Body of pancreas (tissue), 4 donors: Measurements from ENCODE around the gene DHX38. TPM values are rescaled to one million over a fixed set of nuclear protein-coding genes. Genes with fewer than 3 reads are reported as not detected.

Experiments used
- ATAC-seq: fragments of 150-250 bp; one replicate; pipeline ENCODE4 v1.9.1; 2016
- DNase-seq, 4 donors: peaks; one replicate each; pipeline ENCODE4 v3.0.0-alpha.2; 2019
- H3K27ac ChIP-seq, 4 donors: fragments of 200-600 bp; sonication (generic); 1 replicate in 3 of 4; 2 replicates in 1 of 4; pipeline versions ENCODE4 v1.5.1 to v1.6.1; 2016 to 2019; ENCODE audit warnings: mild to moderate bottlenecking in 1 of 4, mixed read lengths in 1 of 4, moderate library complexity in 1 of 4
- H3K27me3 ChIP-seq, 2 donors: fragments of 200-600 bp; sonication (generic); one replicate each; pipeline ENCODE4 v1.6.0; 2016; ENCODE audit warnings: mild to moderate bottlenecking in 1 of 2
- H3K36me3 ChIP-seq, 2 donors: fragments of 200-600 bp; sonication (generic); replicated peaks in 1 of 2; 2 replicates each; pipeline ENCODE4 v1.5.1; 2016; ENCODE audit warnings: low read depth in 2 of 2; ENCODE audit not compliant: insufficient read depth in 1 of 2
- H3K4me1 ChIP-seq: fragments of 200-600 bp; sonication (generic); one replicate; pipeline ENCODE4 v1.6.0; 2016
- H3K4me3 ChIP-seq, 2 donors: fragments of 200-600 bp; sonication (generic); 1 replicate in 1 of 2; 2 replicates in 1 of 2; pipeline ENCODE4 v1.5.1; 2016 to 2019
- H3K9me3 ChIP-seq, 3 donors: fragments of 200-600 bp; sonication (generic); 1 replicate in 2 of 3; 2 replicates in 1 of 3; pipeline ENCODE4 v1.5.1; 2016
- CTCF ChIP-seq, 7 experiments: fragments of 450-650 bp in 4 of 7; fragments of 200-600 bp in 3 of 7; sonication (generic) in 3 of 7; IDR thresholded peaks; one replicate each; pipeline ENCODE4 v1.5.1; 2016 to 2019; ENCODE audit warnings: antibody characterized with exemption in 7 of 7
- POLR2A ChIP-seq, 3 donors: fragments of 450-650 bp; IDR thresholded peaks; one replicate each; pipeline ENCODE4 v1.6.1; 2016; ENCODE audit warnings: antibody characterized with exemption in 3 of 3, mild to moderate bottlenecking in 2 of 3
- WGBS, 2 donors: methylation state at CpG; one replicate each; pipeline ENCODE4 v1.1.5; 2017; 5-methylcytosine and 5-hydroxymethylcytosine counted together
- intact Hi-C: fragments of 100-400 bp; cut with DNase I; formaldehyde crosslinking; loops from one replicate; pipeline ENCODE4 v1.15.1; 2023
- total RNA-seq, 2 donors: library from RNA; depleted of rRNA; stranded (reverse); fragments of >200 nt; gene quantifications; one replicate each; pipeline ENCODE4 v1.1.0, GENCODE V29; 2016

DHX38 gene
- total RNA-seq, 2 donors from 2014 or later: 28.3 to 40.5 TPM

- peak; percentile 38 to 80 (median 77) for TF ChIP-seq CTCF (IDR thresholded peaks at IDR 0.05)
- TF ChIP-seq POLR2A (IDR thresholded peaks at IDR 0.05): no peak
- Histone ChIP-seq H3K4me1 (peaks cover 16% of the 10 kb centered on the region), H3K36me3 (no peaks in the 10 kb centered on the region), H3K4me3 (no peak overlapping the region), H3K9me3 (no peaks in the 10 kb centered on the region), H3K27ac (peak overlapping the region in 2 of 4 donors; percentile 41 to 57), H3K27me3 (no peaks in the 10 kb centered on the region)
- ATAC-seq: peak; percentile 79
- 32 to 34% methylated on average over 10 to 13 of the region's 13 CpGs for WGBS, 2 donors
- peak; percentile 72 to 78 (median 76) for DNase-seq
- intact Hi-C loops: loop anchor here (10.0 kb wide), 1 partner anchor 350 kb away; no protein-coding TSS in a partner anchor
These were observed 31.4 kb downstream of the DHX38 start for GRCh38 chr16:72124761-72125634.

DNA sequence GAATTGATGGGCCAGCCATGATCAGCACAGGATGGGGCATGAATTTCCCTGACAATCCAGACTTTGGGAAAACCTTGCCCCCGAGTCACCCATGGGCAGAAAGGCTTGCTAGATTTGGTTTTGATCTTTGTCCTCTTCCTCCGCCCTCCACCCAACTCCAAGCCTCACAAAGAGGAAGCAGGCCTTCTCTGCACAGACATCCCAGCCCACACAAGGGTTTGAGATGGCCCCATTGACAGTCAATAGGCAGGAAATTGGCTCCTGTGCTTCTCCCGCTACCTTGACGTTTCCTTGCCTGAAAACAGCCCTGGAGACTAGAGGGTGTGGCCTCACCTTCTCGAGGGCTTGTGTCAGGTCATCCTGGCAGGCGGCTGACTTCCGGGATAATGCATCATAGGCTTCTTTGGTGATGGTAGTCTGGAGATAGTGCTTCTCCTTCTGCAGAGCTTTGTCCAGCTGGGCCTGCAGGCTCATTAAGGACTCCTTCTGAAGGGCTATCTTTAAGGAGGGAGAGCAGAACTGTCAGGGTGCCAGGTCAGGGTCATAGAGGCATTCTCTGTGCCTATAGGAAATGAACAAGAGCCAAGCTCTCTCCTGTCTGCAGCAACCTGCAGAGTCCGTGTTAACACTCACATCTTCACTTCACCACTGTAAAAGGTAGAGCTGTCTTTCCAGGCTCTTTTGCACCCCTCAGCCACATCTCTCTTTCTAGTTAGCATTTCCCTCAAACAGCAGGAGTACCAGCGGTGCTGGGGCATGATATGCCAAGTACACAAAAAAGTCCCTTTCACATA is 32.2 kb downstream of the DHX38 start:
- TF ChIP-seq CTCF (IDR thresholded peaks at IDR 0.05) (no peak), POLR2A (IDR thresholded peaks at IDR 0.05) (no peak)
- DNase-seq (no peak), ATAC-seq (no peak)
- Histone ChIP-seq H3K36me3 (no peaks in the 10 kb centered on the region), H3K4me1 (peaks cover 16% of the 10 kb centered on the region), H3K4me3 (no peak overlapping the region), H3K27me3 (no peaks in the 10 kb centered on the region), H3K9me3 (no peaks in the 10 kb centered on the region), H3K27ac (peak overlapping the region in 2 of 4 donors; percentile 41 to 57)
- intact Hi-C loops: loop anchor here (10.0 kb wide), 1 partner anchor 349 kb away; no protein-coding TSS in a partner anchor
- WGBS, 2 donors: 57 to 58% methylated on average over 9 of the region's 9 CpGs

- no peaks in the 10 kb centered on the region for H3K36me3 ChIP-seq
- no peaks in the 10 kb centered on the region for H3K27me3 ChIP-seq
- H3K4me3 ChIP-seq: no peak overlapping the region
- peak overlapping the region in 2 of 4 donors; percentile 41 to 57 for H3K27ac ChIP-seq
- ATAC-seq (peak; percentile 68), DNase-seq (peak in 1 of 4 donors; percentile 40)
- H3K4me1 ChIP-seq: peaks cover 16% of the 10 kb centered on the region
- intact Hi-C loops: loop anchor here (10.0 kb wide), 1 partner anchor 348 kb away; no protein-coding TSS in a partner anchor
- TF ChIP-seq POLR2A (IDR thresholded peaks at IDR 0.05) (no peak), CTCF (IDR thresholded peaks at IDR 0.05) (no peak)
- WGBS, 2 donors: 17 to 19% methylated on average over 2 of the region's 2 CpGs
- no peaks in the 10 kb centered on the region for H3K9me3 ChIP-seq
These were observed 32.8 kb downstream of the DHX38 start for GRCh38 chr16:72126429-72126765.

GRCh38 chr16:72128701-72129100 is 35.1 kb downstream of the DHX38 start:
- no peak for DNase-seq
- Histone ChIP-seq H3K4me3 (no peak overlapping the region), H3K27ac (no peak overlapping the region), H3K4me1 (peaks cover 16% of the 10 kb centered on the region), H3K27me3 (no peaks in the 10 kb centered on the region), H3K36me3 (no peaks in the 10 kb centered on the region), H3K9me3 (no peaks in the 10 kb centered on the region)
- WGBS, 2 donors: 79 to 81% methylated on average over 9 of the region's 9 CpGs
- intact Hi-C loops: loop anchor here (10.0 kb wide), 1 partner anchor 346 kb away; no protein-coding TSS in a partner anchor
- TF ChIP-seq CTCF (IDR thresholded peaks at IDR 0.05) (no peak), POLR2A (IDR thresholded peaks at IDR 0.05) (no peak)
- ATAC-seq: no peak
